KBM-7 (cell line): Measurements from ENCODE around the gene TRABD2B.

Source experiments
- DNase-seq: peaks from one replicate; pipeline ENCODE4 v3.0.0-alpha.2; 2015
- in situ Hi-C: fragments of 300-500 bp; cut with MboI; formaldehyde crosslinking; loops from 2 replicates; pipeline ENCODE4 v1.14.3; 2020; ENCODE audit warnings: low sequenced_read_pairs, low pct_unique_long_range_greater_than_20kb, mixed read lengths

Gene TRABD2B

GRCh38 chr1:47996060-47996405 is 1.2 kb downstream of the TRABD2B start:
- in situ Hi-C loops: no loop called here
- DNase-seq: no peak

DNA sequence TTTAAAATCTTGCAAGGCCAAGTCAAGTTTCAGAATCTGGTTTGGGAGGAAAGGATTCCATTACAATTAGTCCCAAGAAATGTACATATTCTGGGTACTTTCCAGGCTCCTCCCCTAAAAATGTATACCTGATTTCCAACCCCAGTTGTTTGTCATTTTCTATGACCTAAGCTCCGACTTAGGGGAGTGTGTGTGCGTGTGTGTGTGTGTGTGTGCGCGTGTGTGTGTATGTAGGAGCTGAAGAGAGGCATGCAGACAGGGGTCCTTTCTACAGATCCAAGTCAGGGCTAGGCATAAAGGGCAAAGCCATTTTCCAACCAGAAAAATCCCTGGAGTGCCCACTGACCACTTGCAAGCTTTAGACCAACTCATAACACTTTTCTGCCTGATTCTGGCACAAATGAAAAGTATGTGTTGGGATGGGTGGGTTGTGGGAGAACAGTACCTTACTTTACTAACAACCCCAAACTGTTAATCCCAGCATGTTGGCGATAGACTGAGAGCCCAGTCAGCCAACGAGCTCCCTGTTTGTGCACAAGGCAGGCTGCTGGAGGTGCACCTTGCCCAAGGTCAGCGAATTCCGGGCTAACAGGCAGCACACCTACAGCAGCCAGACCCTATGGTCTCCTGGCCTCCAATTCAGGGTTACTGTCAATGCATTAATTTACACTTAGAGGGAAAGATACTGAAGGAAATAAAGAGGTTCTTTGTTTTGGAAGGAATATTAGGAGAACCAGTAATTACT is 1.7 kb downstream of the TRABD2B start:
- in situ Hi-C loops: no loop called here
- DNase-seq: no peak

DNA sequence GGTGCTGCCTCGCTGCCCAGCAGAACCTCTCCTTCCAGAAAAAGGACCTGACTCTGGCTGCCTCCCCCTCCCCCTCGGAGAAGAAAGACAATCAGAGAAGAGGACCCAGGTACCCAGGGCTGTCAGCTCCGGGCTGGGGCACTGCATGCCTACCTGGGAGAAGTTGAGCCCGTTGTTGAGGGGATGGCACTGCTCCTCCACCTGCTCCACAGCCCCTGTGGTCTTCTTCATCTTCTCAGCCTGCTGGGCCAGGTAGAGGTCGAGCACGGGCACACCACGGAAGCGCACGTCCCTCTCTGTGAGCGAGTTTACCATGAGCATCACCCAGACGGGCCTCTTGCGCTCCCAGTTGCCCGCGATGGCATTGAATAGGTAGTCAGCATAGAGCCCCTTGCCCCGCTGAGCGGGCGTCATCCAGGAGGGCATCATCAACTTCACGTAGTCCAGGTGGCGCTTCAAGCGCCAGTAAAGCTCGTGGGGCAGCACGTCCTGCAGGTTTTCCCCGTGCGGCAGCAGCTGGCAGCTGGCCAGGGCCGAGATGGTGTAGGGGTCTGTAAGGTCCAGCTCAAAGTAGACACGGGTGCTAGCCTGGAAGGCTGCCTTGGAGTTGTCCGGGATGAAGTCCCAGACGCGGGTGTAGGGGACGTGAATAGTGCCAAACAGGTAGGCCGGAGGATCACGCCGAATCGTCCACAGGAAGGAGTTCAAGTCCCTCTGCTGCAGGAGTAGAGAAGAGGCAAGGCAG is 3.1 kb downstream of the TRABD2B start:
- in situ Hi-C loops: no loop called here

DNA sequence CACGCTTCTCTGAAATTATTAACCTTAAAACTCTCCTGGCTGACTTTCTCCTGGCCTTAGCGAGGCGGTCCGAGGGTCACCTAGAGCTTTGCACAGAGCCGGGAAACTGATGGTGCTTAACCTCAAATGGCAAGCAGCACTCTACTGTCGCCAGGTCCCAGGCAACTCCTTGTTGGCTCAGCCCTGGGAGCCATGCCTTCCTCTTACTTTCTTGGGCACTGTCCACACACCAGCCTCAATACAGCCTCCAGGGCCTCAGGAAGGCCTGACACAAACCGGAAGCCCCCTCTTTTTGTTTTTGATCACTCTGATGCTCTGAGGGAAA is 3.8 kb downstream of the TRABD2B start:
- in situ Hi-C loops: no loop called here
- DNase-seq: no peak

More for the DNA sequence above, 3.1 kb downstream of the TRABD2B start:
- DNase-seq: no peak

- in situ Hi-C loops: no loop called here
Measured at GRCh38 chr1:47992720-47993415, 4.3 kb downstream of the TRABD2B start.

DNA sequence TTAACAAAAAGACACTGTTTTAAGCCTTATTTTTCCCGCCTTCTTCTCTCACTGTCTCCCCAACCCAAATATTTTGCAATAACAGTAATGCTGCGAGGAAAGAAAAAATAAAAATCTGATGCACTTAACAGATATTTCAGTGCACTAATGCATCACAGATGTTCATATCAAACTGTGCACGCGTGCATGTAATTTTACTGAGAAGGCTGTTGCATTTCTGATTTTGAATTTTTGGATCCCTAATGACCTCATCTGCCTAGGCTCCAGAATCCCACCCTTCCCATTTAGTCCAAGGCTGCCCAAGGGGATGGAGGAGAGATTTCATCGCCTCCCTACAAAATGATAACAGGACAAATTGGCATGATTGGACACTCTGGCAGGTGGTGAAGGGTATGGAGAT is 5.5 kb downstream of the TRABD2B start:
- no peak for DNase-seq
- in situ Hi-C loops: no loop called here

More at GRCh38 chr1:47992720-47993415, 4.3 kb downstream of the TRABD2B start:
- DNase-seq: no peak

DNA sequence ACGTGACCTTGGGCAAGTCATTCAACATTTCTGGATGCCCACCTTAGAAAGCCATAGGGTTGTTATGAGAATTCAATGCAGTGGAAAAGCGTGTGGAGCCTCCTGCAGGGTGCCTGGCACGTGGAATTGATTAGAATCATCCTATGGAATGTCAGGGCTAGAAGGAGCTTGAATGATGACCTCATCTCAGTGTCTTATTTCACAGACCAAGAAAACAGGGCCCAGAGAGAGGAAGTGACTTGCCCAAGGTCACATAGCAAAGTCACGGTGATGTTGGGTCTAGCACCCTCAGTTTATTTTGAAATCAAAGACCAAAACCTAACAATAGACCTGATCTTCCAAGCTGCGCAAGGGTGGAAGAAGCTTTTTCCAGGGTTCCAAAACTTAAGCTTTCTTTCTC is 6.0 kb downstream of the TRABD2B start:
- in situ Hi-C loops: no loop called here
- DNase-seq: no peak

- in situ Hi-C loops: no loop called here
- no peak for DNase-seq
Measured at GRCh38 chr1:47990286-47990685, 6.9 kb downstream of the TRABD2B start.

- no peak for DNase-seq
- in situ Hi-C loops: no loop called here
Measured at GRCh38 chr1:47987601-47988000, 9.6 kb downstream of the TRABD2B start.

GRCh38 chr1:47986761-47987200 is 10.4 kb downstream of the TRABD2B start:
- no peak for DNase-seq
- in situ Hi-C loops: no loop called here

DNA sequence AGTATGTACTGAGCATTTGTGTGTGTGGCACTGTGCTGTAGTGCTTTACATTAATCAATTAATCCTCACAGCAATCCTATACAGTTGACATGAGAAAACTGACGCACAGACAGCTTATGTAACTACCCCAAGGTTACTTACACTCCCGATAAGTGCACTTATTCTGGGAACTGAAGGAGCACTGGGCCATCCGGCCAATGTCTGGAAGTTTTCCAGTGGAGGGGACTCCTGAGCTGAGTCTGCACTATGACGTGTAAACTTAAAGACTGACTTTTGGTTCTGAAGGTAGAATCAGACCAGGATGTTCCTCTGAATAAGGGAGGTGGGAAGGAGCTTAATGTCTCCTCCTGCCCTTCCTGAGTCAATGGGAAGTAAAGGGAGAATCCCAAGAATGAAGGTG is 12.2 kb downstream of the TRABD2B start:
- DNase-seq: no peak
- in situ Hi-C loops: no loop called here

DNA sequence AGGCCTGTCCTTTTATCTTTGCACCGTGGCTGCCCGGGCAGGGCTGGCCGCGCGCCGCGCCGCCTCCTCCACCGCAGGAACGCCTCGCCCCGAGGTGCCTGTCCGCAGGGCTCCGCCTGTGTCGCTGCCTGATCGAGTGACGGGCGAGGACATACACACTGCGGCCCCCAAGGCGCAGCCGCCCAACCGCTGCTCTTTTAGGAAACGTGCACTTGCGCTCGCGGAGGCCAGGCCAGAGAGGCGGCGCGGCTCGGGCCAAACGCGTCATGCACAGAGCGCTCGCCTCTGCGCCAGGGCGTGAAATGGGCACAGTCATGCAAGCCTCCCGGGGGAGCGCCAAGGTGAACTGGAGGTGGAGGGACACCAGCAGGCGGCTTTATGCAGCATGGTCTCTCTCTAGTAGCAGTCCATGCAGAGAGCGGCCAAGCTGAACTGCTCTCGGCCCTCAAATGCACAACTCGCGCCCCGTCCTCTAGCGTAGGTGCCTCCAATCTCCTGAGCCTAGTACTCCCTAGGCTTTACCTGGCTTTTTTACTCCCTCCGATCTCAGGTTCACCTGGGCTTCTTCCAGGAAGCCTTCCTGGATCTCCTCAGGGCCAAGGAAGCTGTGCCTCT is 12.9 kb downstream of the TRABD2B start:
- DNase-seq: no peak
- in situ Hi-C loops: no loop called here

GRCh38 chr1:47983691-47984090 is 13.5 kb downstream of the TRABD2B start:
- in situ Hi-C loops: no loop called here
- DNase-seq: no peak

- in situ Hi-C loops: no loop called here
- no peak for DNase-seq
Measured at GRCh38 chr1:47981667-47982350, 15.4 kb downstream of the TRABD2B start.

DNA sequence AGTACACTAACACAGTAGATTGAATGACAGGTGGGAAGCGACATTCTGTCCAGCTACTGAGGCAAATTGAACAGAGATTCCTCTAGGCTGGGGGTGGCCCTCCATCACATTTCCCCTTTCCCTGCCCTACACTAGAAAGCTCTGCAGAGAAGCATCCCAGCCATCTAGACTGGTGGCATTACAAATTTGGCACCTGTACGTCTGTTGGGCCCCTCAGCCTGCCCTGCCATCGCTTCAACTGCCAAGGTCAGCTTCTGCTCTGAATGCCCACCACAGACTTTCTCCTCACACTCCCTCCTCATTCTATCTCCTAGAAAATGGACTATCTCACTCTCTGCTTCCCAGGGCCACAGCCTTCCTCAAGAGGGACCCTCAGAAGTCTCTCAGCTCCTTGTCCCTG is 16.7 kb downstream of the TRABD2B start:
- no peak for DNase-seq
- in situ Hi-C loops: no loop called here

DNA sequence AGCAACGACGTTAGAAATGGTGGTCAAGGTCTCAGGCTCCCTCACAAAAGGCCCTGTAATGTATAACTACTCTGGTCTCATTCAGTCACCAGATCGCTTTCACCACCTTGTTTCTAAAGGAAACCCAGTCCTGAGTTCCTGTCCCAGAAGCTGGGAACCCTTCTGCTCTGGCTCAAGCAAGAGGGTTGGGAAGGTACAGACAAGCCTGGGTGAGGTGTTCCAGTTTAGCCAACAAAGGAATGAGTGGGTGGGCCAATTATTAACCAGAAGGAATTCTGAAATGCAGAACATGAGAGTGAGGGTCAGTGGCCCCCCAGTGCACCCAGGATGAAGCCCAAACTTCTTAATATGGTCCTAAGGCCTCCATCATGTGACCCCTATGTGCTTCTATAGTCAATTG is 17.5 kb downstream of the TRABD2B start:
- DNase-seq: no peak
- in situ Hi-C loops: no loop called here

DNA sequence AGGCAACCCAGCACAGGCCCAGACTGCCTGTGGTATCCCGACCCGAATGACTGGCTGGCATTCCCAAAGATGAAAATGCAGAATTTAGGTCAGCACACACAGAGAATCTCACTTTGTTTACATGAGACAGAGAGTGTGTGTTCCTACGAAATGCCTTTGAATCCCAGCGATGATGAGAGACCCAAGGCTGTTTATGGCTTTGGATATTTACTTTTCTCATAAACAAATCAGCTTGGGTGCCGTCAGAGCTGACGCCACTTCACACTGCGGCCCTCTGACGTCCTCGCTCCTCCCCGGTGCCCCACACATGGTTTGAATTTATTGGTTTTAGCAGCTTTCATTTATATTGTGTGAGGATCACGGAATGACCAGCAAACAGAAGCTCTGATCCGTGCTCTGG is 18.7 kb downstream of the TRABD2B start:
- no peak for DNase-seq
- in situ Hi-C loops: no loop called here

DNA sequence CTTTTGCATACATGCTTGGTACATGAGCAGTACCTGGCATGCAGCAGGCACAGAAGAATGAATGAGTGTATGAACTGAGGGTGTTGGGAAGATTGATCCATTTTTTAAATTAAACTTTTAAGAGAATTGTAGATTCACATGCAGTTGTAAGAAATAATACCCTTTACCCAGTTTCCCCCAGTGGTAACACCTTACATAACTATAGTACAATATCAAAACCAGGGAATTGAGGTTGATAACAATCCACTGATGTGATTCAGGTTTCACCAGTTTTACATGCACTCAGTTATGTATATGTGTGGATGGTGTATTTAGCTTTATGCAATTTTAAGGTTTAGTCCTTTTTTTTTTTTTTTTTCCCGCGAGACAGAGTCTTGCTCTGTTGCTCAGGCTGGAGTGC is 20.5 kb downstream of the TRABD2B start:
- no peak for DNase-seq
- in situ Hi-C loops: no loop called here

DNA sequence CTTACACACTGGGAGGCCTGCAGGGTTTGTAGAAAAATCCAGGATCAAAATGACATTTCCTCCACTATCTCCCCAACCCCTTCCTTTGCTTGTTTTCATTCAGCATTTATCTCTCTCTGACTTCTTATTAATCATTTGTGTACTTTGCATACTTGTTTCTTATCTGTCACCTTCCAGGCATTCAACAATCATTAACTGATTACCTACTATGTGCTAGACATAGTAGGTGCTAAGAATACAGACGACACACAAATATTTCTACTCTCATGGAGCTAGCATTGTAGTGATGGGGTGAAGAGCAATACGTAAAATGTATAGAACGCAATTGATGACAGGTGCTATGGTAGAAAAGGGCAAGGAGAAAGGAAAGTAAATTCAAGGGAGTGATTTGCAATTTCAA is 20.9 kb downstream of the TRABD2B start:
- no peak for DNase-seq
- in situ Hi-C loops: no loop called here
